HepG2 (cell line): ENCODE data around the gene GLYR1. TPM values are rescaled to one million over a fixed set of nuclear protein-coding genes. Genes with fewer than 3 reads are reported as not detected.

ENCODE experiments used
- BATF2 ChIP-seq: sonication (generic); formaldehyde crosslinking; IDR thresholded peaks from 2 replicates; pipeline ENCODE4 v1.8.0; 2022; ENCODE audit warnings: mild to moderate bottlenecking, missing genetic modification reagents, moderate library complexity
- CENPX ChIP-seq: sonication (generic); formaldehyde crosslinking; IDR thresholded peaks from 2 replicates; pipeline ENCODE4 v1.9.0; 2021; ENCODE audit warnings: mild to moderate bottlenecking, missing genetic modification reagents, moderate library complexity
- CREBL2 ChIP-seq: sonication (generic); formaldehyde crosslinking; IDR thresholded peaks from 2 replicates; pipeline ENCODE4 v1.8.1; 2023; ENCODE audit warnings: missing genetic modification reagents, mild to moderate bottlenecking, borderline replicate concordance
- CTCF ChIP-seq: sonication (generic); formaldehyde crosslinking; IDR thresholded peaks from 2 replicates; pipeline ENCODE4 v1.5.0; 2020; ENCODE audit warnings: mild to moderate bottlenecking, missing genetic modification reagents, moderate library complexity
- ESRRA ChIP-seq: sonication (generic); formaldehyde crosslinking; IDR thresholded peaks from 2 replicates; pipeline ENCODE4 v1.5.1; 2020; ENCODE audit warnings: mild to moderate bottlenecking, low read depth, missing genetic modification reagents
- FIP1L1 ChIP-seq: fragments of 200-400 bp; formaldehyde crosslinking; IDR thresholded peaks from 2 replicates; pipeline ENCODE4 v1.6.1; 2018; ENCODE audit warnings: low read depth, mild to moderate bottlenecking, low read length, moderate library complexity, borderline replicate concordance; ENCODE audit not compliant: insufficient read depth
- FOSL1 ChIP-seq: sonication (generic); formaldehyde crosslinking; IDR thresholded peaks from 2 replicates; pipeline ENCODE4 v1.9.0; 2021; ENCODE audit warnings: missing genetic modification reagents, borderline replicate concordance
- HMGA1 ChIP-seq: sonication (generic); formaldehyde crosslinking; conservative IDR thresholded peaks from 2 replicates; pipeline ENCODE4 v1.4.0; 2020; ENCODE audit warnings: missing genetic modification reagents
- ISL2 ChIP-seq: sonication (generic); formaldehyde crosslinking; IDR thresholded peaks from 2 replicates; pipeline ENCODE4 v1.5.0; 2020; ENCODE audit warnings: missing genetic modification reagents
- MIER3 ChIP-seq: IDR thresholded peaks from 2 replicates; pipeline ENCODE4 v1.6.1; 2016; ENCODE audit warnings: missing compliant biosample characterization, borderline replicate concordance
- NCOR1 ChIP-seq: fragments of 200-600 bp; sonication (generic); IDR thresholded peaks from 2 replicates; pipeline ENCODE4 v1.7.0; 2017; ENCODE audit warnings: antibody characterized with exemption, low read length, borderline replicate concordance
- NR2F1 ChIP-seq, 2 experiments: fragments of 450-650 bp in 1 of 2; formaldehyde crosslinking in 1 of 2; IDR thresholded peaks; 2 replicates each; pipeline versions ENCODE4 v1.5.0 to v1.6.1; 2016 to 2020; ENCODE audit warnings: mild to moderate bottlenecking in 1 of 2, missing compliant biosample characterization in 1 of 2, missing genetic modification reagents in 1 of 2, moderate library complexity in 1 of 2
- NRL ChIP-seq: sonication (generic); formaldehyde crosslinking; IDR thresholded peaks from 2 replicates; pipeline ENCODE4 v1.5.0; 2020; ENCODE audit warnings: missing genetic modification reagents, mild to moderate bottlenecking, moderate library complexity, borderline replicate concordance
- PHF8 ChIP-seq: sonication (generic); formaldehyde crosslinking; IDR thresholded peaks from 2 replicates; pipeline ENCODE4 v1.5.0; 2020; ENCODE audit warnings: missing genetic modification reagents
- SNAPC2 ChIP-seq: sonication (generic); formaldehyde crosslinking; IDR thresholded peaks from 2 replicates; pipeline ENCODE4 v1.8.1; 2022; ENCODE audit warnings: mild to moderate bottlenecking, missing genetic modification reagents
- TGIF2 ChIP-seq: IDR thresholded peaks from 2 replicates; pipeline ENCODE4 v1.6.1; 2016; ENCODE audit warnings: control low read depth, missing compliant biosample characterization
- USF2 ChIP-seq, 2 experiments: sonication (generic) in 1 of 2; formaldehyde crosslinking in 1 of 2; IDR thresholded peaks; 2 replicates each; pipeline versions ENCODE4 v1.5.1 to v1.6.1; 2011 to 2020; ENCODE audit warnings: borderline replicate concordance in 1 of 2, low read depth in 1 of 2, low read length in 1 of 2, mild to moderate bottlenecking in 1 of 2, missing genetic modification reagents in 1 of 2, moderate library complexity in 1 of 2
- ZNF282 ChIP-seq: fragments of 450-650 bp; IDR thresholded peaks from 2 replicates; pipeline ENCODE4 v1.6.1; 2018; ENCODE audit not compliant: partially characterized antibody
- ZNF30 ChIP-seq: sonication (generic); formaldehyde crosslinking; IDR thresholded peaks from 2 replicates; pipeline ENCODE4 v1.5.0; 2020; ENCODE audit warnings: mild to moderate bottlenecking, missing genetic modification reagents
- ZNF451 ChIP-seq: sonication (generic); formaldehyde crosslinking; IDR thresholded peaks from 2 replicates; pipeline ENCODE4 v1.5.0; 2020; ENCODE audit warnings: mild to moderate bottlenecking, missing genetic modification reagents
- ZNF503 ChIP-seq: sonication (generic); formaldehyde crosslinking; IDR thresholded peaks from 2 replicates; pipeline ENCODE4 v1.4.0; 2020; ENCODE audit warnings: missing genetic modification reagents
- polyA plus RNA-seq, 8 experiments: library from polyadenylated mRNA; depleted of rRNA in 3 of 8; stranded (reverse) in 7 of 8; unstranded in 1 of 8; fragments of >200 nt; fragmentation: Illumina TruSeq in 4 of 8; extraction: Trizol in 4 of 8; gene quantifications; 2 replicates each; pipeline versions ENCODE4 v1.2.1 to v1.2.3, GENCODE V29; 2011 to 2016; ENCODE audit warnings: low read depth in 4 of 8, missing spikeins in 1 of 8, mixed read lengths in 1 of 8; ENCODE audit not compliant: insufficient read depth in 1 of 8
- total RNA-seq, 5 experiments: library from RNA; depleted of rRNA; stranded (reverse); fragments of >200 nt; fragmentation: Illumina TruSeq; extraction: Trizol; gene quantifications; 2 replicates each; pipeline ENCODE4 v1.2.3, GENCODE V29; 2016; ENCODE audit warnings: low read depth in 1 of 5

GLYR1 gene
- total and polyA plus RNA-seq, 2 of the 13 experiments (the other 11 are each of a cell fraction or from before 2014, with no cell fraction given) = 28.3 to 48.7 TPM

- TF ChIP-seq PHF8 (CRISPR knock-in tag) (no peak; the same call in 1 of the 2 replicates), ZNF282 (no peak), FIP1L1 (no peak), TGIF2 (no peak), NRL (CRISPR knock-in tag) (peak; percentile 60), CENPX (CRISPR knock-in tag) (no peak), ZNF30 (CRISPR knock-in tag) (no peak), CREBL2 (CRISPR knock-in tag) (no peak), NR2F1 (CRISPR knock-in tag; IDR thresholded peaks at IDR 0.05) (peak in 1 of 2 experiments; percentile 36; a peak in 1 of 4 replicates), NCOR1 (no peak), MIER3 (peak; percentile 8; the same call in 1 of the 2 replicates), HMGA1 (CRISPR knock-in tag) (no peak), ZNF451 (CRISPR knock-in tag) (no peak), ESRRA (CRISPR knock-in tag) (no peak), ZNF503 (0 out of 2 replicates have a peak, but pooled peaks have one; percentile 42), FOSL1 (CRISPR knock-in tag) (no peak), ISL2 (CRISPR knock-in tag) (0 out of 2 replicates have a peak, but pooled peaks have one; percentile 52), USF2 (IDR thresholded peaks at IDR 0.05; ENCODE audit: low read depth, low read length) (no peak), USF2 (CRISPR knock-in tag; IDR thresholded peaks at IDR 0.05; ENCODE audit: borderline replicate concordance) (no peak), BATF2 (CRISPR knock-in tag) (no peak), SNAPC2 (CRISPR knock-in tag) (no peak), CTCF (CRISPR knock-in tag) (no peak)
Measured at GRCh38 chr16:4801962-4802658, 45.0 kb downstream of the GLYR1 start, which contains the start of gene ROGDI (continued).
